GOT3 (cell line): Measurements from ENCODE around the gene MBP.

Experiments
- DNase-seq: peaks from one replicate; lab custom pipeline; 2025; ENCODE audit warnings: mixed read lengths; lab: John Stamatoyannopoulos, UW

MBP gene

DNA sequence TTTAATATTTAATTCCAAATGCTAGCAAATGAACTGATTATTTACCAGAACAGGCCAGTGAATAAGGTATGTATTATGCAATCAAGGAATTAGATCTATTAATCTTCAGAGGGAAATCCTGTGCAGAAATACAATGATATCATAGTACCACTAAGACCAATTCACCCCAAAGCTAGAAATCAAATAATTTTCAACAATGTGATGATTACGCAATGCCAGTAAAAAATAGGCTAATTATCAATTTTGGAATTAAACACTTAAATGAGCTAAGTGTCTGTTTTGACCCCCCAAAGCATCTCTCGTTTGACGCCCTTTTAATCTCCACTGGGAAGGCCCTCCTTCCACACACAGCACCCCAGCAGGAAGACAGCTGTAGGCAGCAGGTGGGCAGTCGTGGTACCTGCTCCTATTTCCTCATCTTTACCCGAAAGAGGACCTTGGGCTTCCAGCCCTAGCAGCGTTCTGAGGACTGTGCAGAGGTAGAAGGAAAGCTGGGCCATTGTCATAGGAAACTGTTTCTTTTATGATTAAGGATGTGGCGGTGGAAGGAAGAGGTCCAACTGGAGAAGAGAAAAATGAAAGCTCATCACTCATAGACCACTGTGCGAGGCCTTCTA, 84.7 kb downstream of the MBP start:
- DNase-seq = no peak

DNA sequence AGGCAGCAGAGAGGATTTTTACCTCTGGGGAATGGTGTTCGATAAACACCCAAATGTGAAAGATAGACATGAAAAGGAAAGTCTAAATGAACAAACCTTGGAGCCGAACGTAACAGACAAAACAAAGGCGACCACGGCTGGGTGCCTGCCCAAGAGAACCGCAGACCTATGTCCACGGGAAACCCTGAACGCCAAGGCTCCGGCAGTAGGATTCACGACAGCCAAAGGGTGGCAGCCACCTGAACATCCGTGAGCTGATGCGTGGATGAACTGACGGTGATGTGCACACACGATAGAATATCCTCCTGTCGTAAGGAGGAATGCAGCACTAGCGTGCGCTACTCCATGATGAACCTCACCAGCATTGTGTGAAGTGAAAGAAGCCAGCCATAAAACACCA, 85.6 kb downstream of the MBP start:
- DNase-seq = no peak

DNA sequence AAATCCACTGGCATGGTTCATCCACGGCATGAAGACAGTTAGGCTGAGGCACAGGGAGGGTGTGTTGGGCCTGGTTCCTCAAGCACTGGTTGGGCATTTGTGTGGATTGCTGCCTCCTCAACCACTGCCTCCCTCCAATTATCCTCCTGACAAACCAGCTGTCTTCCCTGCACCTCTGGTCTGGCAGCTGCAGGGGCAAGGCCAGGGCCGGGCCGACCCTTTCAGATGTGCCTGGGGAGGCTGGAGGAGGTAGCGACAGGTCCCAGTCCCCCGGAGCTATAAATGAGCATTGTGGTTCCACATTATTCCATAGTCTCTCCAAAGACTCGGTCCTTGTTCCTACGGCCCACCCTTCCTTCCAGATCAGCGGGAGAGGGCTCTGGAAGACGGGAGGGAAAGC, 86.2 kb downstream of the MBP start:
- DNase-seq = no peak

DNA sequence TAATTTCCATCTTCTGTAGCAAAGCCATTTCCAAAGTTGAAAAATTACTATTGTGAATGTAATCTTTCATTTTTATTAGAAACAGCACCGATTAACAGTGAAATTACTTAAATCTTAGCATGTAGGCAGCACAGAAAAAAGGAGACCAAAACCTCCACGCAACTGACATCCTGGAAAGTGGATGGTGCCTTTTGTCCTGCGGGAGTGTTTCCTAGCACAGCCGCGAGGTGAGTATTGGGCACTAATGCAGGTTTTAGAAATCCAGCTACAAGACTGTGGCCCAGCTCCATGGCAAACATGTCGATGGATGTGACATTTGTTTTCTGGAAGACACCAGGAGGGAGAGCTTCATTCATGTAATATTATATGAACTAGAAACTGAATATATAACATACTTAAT, 86.9 kb downstream of the MBP start:
- no peak for DNase-seq

DNA sequence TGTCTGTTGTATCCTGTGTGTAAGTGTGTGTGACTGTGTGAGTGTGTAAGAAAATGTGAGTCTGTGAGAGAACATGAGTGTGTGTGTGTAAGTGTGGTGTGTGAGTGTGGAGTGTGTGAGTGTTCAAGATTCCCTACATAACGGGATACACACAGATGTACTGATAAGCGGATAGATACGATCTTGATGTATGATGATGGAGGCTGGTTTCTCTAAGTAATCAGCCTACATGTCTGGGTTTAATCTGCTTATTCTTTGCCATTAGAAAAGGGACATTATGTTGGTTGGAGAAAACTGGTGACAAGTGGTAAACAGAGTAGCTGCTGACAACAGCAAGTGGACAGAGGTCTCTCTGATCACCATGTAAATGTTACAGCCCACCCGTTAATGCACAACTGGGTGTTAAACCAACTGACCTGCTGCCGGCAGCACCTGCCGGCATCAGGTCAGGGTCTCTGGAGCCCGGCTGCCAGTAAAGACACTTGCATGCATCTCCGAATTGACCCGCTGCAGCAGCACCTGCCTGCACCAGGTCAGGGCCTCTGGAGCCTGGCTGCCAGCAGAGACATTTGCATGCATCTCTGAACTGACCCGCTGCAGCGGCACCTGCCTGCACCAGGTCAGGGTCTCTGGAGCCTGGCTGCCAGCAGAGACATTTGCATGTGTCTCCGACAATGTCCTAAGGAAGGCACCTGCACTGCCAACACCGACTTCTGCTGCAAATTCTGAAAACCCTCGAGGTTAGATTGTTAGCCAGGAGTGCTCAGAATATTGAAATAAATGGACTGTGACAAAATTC, 87.5 kb downstream of the MBP start:
- no peak for DNase-seq

DNA sequence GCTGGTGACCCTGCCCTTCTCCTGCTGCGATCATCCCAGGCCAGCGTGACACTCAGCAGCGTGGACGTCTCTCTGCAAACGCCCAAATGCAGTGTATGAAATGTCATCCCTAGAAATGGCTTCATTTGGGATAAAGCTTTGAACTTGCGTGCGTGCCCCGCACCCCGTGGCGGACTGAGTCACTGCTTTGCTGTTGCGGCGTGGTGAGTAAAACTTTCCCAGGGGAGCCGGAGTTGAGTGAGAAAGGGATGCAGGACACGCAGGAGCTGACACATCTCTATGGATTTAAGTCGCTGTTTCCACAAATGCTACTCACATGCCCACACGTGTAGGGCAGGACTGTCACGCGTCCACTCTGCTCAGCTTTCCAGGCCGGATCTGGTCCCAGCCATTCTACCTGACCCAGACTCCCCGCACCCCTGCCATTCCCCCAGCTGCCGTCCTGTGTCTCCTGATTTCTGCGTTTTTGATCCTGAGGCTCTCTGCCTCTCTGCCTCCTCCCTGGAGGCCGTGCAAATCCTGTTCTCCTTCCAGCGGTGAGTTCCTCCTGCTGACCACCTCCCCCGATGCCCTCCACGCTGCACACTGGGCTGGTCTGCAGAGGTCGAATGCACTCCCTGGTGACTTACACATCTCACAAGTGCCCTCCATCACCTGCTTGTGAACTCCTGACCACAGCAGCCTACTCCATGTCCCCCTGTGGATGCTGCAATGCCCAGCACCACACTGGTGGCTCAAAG, 88.9 kb downstream of the MBP start:
- no peak for DNase-seq

DNA sequence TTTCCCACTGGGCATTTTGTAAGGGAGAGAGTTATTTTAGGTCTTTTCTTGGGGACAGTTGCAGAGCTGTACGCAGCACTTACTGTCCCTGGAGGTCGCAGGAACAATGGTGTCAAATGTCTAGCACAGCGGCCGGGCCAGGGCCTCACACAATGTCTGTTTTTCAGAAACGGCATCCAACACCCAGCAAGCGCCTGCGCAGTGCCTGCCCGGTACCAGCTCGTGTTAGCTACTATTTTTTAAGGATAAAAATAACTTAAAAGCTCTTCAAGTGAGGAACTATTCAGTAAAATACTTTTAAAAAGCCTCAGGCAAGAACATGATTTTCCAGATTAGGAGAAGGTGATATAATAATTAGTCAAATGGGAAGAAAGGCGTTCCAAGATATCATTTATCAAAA, 90.0 kb downstream of the MBP start:
- DNase-seq = no peak

DNA sequence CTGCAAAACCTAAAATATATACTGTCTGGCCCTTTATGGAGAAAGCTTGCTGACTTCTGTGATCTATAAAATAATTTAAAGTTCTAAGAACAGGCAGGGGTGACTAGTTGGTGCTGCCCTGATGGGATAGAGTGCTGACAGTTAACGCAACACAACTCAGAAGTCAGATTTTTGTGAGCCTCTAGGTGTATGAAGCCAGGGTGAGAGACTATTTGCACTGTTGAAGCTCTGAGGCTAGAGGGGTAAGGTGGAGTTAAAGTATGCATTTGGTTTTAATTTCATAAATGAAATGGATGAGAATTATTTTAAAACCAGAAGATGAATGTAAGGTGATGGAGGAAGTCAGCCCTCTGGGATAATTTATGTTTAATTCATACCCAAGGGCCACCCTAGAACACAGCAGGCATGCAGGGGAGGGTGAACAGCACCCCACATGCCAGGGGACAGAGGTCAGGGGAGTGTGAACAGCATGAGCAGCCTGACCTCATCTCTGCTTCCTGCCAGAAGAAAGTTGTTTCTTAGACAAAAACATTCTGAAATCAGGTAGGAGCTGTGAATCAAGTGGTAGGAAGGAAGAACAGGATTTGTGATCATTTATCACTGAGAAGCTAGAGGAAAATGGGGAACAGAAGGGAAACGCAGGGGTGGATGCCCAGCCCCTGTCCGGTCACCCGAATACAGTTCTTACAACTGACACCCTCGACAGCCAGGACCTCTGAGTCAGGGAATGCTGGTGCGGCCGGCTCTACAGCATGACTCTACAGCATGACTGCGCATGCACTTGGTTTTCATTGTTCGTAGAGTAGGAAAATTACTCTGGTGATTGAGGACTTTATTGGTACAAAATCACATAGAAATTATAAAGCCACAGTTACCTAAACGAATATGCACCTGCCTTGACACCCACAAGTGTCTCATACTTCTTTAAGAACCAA, 93.1 kb downstream of the MBP start:
- no peak for DNase-seq

DNA sequence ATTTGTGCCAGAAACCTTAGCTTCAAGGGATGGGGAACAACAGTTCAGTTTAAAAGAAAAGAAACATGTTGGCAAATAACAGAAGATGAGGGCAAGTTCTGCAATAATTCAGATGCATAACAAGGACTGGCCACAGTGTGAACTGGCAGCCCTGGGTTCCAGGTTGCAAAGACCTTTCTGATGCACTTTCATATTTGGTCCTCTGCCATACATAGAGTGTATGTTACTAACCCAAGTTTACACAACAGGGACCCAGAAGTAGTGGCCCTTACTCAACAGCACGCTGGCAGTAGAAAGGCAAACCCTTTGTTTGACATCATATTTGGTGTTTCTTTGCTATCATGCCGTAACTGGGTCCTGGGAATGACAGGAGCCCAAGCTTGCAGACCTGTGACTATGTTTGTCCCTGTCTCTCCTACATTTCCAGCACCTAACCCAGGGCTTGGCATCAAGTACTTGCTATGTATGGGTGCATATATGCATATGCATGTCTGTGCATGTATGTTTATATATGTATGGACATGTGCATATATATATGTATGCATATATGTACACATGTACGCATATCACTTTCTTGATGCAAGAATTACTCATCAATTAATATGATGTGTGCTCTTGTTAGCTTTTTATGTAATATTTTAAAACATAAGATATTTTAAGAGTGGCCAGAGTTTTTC, 94.3 kb downstream of the MBP start:
- DNase-seq = no peak

DNA sequence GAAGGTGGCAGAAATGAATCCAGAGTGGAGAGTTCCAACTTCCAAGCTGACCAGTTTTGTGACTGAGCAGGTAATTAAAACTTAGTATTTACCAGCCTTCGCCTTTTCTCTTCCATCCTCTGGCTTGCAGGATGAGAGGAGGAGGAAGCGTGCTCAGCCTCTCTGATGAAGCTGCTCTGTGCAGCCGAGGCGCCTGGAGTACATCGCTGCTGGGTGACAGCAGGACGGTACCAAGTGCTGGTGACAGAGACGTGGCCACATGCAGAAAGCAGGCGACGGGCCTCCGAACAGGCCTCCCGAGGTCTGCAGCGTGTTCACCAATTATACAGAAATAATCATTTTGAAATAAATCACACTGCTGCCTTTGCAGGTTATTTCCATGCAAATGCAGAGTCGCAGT, 95.0 kb downstream of the MBP start:
- no peak for DNase-seq

DNA sequence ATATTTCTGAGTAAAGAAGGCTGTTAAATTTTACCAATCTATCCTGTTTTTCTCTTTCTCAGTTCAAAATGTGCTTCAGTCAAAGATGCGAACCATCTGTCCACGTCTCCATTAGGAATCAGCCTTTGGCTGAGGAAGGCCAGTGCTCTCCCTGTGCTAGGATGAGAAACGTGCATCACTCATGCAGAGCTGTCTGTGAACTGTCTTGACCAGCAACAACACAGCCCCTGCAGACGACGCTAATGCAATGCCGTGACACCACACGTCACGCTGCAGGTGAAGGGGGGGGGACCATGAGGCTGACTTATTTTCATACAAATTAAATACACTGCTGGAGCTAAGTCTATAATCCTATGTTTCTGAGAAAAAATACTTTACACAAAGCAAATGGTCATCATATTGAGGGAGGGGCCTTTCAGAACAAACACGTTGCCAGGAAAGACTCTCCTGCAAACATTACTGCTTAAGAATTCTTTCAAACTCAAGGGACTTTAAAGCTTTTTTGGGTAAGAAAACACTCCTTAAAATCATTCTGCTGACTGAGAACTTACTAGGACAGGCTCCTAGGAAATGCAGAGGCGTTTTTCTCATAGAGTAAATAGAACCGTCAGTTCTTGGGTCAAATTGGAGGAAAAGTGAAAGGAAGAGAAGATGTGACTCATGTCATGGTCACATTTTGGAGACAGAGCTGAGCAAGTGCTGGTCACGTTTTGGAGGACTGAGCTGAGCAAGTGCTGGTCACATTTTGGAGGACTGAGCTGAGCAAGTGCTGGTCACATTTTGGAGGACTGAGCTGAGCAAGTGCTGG, 97.0 kb downstream of the MBP start:
- DNase-seq = no peak

DNA sequence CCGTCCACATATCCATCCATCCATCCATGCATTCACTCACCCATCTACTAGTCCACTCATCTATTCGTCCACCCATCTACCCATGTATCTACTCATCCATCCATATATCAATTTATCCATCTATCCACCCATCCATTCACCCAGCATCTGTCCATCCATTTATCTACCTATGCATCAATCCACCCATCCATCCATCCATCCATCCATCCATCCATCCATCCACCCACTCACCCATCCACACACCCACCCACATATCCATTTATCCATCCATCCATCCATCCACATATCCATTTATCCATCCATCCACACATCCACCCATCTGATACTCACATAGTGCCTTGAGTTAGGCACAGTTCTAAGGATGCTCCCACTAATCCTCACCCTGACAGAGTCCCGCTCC, 99.0 kb downstream of the MBP start:
- no peak for DNase-seq

DNA sequence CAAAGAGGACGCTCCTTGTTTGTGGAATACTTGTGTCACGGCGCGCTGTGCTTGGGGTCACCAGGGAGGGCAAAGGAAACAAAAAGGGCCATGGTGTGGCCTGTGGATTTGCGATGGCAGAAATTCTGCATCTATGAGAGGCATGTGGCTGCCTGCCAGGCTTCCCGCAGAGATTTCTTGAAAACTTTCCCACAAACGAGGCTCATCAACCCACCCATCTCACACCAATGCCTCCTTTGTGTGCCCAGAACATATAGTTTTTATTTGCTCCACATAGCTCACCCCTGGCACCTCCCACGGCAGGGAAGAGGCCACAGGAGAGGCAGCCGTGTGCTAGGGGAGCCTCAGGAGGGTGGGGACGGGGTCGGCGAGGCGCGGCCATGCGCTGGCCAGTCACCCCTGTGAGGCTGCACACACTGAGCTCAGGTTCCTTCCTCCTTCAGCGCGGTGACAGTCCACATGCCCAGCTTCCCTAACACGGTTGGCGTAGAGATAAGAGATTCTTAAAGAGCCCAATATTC, 100.3 kb downstream of the MBP start:
- DNase-seq = no peak

DNA sequence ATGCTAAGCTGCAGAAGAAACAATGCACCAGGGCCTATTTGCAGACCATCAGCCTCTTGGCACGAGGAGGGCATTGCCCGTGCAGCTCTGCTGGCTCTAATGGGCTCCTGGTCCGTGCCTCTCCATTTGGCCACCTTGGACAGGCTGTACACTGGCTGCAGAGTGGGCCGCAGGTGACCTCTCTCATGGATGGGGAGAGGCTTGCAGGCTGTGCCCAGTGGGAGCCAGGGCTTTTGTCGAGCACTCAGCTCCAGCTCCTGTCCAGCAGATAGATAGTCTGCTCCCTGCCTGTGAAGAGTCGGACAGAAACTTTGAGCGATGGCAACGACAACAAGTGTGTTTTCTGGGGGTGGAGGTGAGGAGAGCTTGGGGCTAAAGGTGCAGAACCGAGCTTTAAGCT, 100.9 kb downstream of the MBP start:
- DNase-seq = no peak

DNA sequence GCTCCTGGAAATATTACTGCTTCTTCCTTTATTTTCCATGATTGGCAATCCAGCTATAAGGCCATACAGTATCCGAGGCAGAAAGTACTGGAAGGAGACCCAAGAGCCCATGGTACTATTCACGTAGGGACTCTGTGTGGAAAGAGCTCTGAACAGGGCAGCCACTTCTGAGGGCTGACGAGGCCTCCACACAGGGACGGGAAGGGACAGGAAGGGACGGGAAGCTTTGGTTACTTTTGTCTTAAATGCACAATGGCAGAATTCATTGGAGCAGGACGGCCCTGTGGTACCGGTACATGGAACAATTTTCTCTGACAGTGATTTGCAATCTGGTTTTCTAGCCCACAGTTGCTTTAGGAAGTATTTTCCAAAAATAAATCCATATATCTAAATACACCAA, 102.4 kb downstream of the MBP start:
- DNase-seq = no peak

DNA sequence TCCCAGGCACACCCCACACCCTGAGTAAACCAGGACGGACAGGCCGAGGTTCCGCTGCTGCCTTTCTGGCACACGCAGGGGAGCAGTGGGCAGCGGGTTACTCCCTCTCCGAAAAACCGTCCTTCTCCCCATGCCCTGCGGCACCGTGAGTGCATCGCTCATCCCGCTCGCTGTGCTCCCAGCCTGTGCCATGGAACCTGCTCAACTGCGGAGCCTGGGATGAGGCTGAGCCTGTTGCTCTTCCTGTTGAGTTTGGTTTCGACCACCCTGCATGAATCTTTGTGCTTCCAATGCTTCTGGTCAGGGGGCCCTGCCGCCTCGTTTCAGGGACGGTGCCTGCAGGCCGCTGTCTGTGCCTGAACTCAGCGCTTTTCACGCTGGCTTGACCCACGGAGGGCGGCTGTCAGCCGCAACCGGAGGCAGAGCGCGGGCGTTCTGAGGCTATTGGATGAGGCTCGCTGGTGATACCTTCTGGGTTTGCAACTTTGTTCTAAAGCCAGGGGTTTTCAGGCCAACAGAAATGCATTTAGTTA, 106.7 kb downstream of the MBP start:
- DNase-seq = no peak

DNA sequence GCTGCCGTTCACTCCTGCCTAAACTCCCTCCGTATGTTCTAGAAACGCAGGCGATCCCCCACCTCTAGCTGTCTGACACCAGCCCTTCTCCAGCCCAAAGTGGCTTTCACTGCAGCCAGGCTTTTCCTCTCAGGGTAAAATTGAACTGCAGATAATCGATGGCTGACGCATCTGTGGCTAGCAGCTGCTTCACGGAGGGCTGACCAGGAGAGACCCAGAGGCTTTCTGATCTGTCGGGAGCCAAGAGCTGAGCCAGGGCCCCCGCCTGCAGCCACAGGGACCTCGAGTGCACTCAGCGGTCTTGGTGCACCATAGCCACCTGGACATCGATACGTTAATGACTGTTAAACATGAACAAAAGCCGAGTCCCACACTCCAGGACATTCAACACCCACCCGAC, 107.5 kb downstream of the MBP start:
- DNase-seq = no peak

DNA sequence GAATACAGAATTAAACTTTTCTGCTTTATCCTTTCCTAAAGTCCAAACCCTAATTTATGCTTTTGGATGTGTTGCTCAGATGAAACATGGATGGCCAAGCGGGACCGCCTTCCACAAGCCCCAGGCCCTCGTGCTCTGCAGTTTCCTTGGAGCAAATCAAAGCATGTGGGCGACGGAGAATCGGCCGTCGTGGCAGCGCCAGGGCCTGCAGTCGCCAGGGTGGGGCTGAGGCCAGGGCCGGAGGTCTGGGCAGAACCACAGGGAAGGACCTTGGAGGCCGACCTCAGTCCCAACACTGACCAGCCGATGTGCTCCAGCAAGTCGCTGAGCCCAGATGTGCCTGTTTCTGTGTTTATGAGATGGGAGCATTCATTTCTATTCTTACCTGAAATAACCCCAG, 108.1 kb downstream of the MBP start:
- no peak for DNase-seq

DNA sequence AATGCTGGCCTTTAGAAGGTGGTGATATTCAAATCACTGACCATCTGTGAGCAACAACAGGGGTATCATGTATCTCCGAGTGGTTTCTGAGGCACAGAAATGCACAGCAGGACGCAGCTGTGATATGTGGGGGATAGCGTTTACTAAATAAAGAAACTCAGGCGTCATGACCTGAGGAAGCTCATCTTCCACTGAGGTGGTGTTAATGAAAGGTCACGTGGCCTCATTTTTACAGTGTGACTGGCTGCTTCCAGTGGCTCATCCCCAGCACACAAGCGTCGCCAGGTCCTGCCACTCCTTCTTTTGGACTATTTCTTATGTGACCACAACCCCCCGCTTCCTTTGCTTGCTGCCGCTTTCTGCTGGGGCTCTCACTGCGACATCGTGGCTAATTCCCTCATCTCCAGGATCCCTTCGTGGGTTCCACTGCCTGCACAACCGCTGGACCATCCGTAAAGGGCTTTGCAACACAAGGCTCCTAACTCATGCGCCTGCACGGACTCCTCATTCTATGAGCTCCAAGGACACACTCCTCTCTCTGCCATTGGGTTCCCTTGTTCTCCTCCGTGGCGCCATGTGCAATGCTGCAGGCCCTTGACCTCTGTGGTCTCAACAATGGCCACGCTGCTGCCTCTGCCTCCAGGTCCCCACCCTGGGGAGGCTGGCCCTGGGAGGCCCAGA, 109.3 kb downstream of the MBP start:
- no peak for DNase-seq

DNA sequence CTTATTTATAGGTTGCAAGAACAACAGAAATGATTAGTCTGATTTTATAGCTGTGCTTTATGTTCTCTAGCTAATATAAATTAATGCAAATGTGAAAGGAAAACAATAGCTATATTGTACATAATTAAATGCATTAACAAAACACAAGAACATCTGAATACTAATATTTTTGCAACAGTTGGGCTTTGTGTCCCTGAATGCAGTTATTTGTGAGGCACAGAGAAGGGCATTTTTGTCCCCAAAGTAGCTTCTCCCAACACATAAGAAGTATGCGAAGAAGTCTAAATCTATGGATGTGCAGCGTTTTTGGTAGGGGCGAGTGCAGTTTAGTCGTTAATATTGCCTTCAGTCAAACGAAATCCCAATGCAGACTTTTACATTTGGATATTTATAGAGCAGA, 110.0 kb downstream of the MBP start:
- no peak for DNase-seq
